K562 (cell line): ENCODE results near the gene TACSTD2. TPM values are rescaled to one million over a fixed set of nuclear protein-coding genes. Genes with fewer than 3 reads are reported as not detected.

Experiments
- ATAC-seq: fragments of 200-7000 bp; cut with Tn5 transposase; 3 replicates; pipeline ENCODE4 v1.9.1; 2020; ENCODE audit warnings: moderate library complexity
- BruUV-seq: library from RNA; stranded (reverse); fragments of 400-500 nt; replicated peaks from 2 replicates; lab custom pipeline; 2021; lab: Mats Ljungman, UMichigan
- CTCF ChIA-PET: fragments of 300-600 bp; formaldehyde crosslinking; extraction: SDS; loops from one replicate; lab custom pipeline; 2021; ENCODE audit warnings: low intra/inter-chr PET ratio; lab: Yijun Ruan, JAX
- POLR2A ChIA-PET: fragments of 300-600, 350-650 bp; sonication (Branson Sonifier 250); formaldehyde crosslinking; extraction: SDS; loops from one replicate; lab custom pipeline; 2021; ENCODE audit warnings: antibody characterized with exemption, inconsistent platforms; lab: Yijun Ruan, JAX
- DNase-seq, 4 experiments: peaks; one replicate each; pipeline versions ENCODE4 v3.0.0 to v3.0.0-alpha.2; 2011 to 2018; ENCODE audit warnings: low spot score in 3 of 4, mixed read lengths in 3 of 4; ENCODE audit errors: extremely low read depth in 1 of 4
- FAIRE-seq: peaks from 2 replicates; lab custom pipeline; 2011; peaks lifted over from hg19 to GRCh38; lab: Jason Lieb, UNC
- H2AFZ ChIP-seq: 2 replicates; pipeline ENCODE4 v1.6.0; 2011; ENCODE audit warnings: low read depth, low read length, control low read depth, inconsistent platforms
- H3K27ac ChIP-seq: fragments of 200-600 bp; 3 replicates; pipeline ENCODE4 v1.8.0; 2011; ENCODE audit warnings: low read depth, mild to moderate bottlenecking, control low read depth, inconsistent platforms, low read length, moderate library complexity, mixed read lengths; ENCODE audit errors: extremely low read depth
- H3K27me3 ChIP-seq, 2 experiments: fragments of 300-600 bp in 1 of 2; 2 replicates in 1 of 2; 3 replicates in 1 of 2; pipeline versions ENCODE4 v1.6.0 to v1.8.0; 2011; ENCODE audit warnings: inconsistent platforms in 2 of 2, low read length in 2 of 2, mild to moderate bottlenecking in 1 of 2, mixed read lengths in 1 of 2, moderate library complexity in 1 of 2; ENCODE audit not compliant: control insufficient read depth in 2 of 2, insufficient read depth in 2 of 2
- H3K36me3 ChIP-seq: fragments of 300-600 bp; 3 replicates; pipeline ENCODE4 v1.8.0; 2011; ENCODE audit warnings: mild to moderate bottlenecking, low read length, inconsistent platforms; ENCODE audit not compliant: control insufficient read depth, insufficient read depth
- H3K4me1 ChIP-seq, 2 experiments: fragments of 200-600 bp in 1 of 2; replicated peaks in 1 of 2; 2 replicates in 1 of 2; 3 replicates in 1 of 2; pipeline versions ENCODE4 v1.5.1 to v1.8.0; 2011; ENCODE audit warnings: inconsistent platforms in 2 of 2, low read length in 2 of 2, mild to moderate bottlenecking in 1 of 2, mixed read lengths in 1 of 2, moderate library complexity in 1 of 2; ENCODE audit not compliant: control insufficient read depth in 2 of 2, insufficient read depth in 2 of 2
- H3K4me2 ChIP-seq: 2 replicates; pipeline ENCODE4 v1.6.1; 2011; ENCODE audit warnings: low read length, control low read depth, inconsistent platforms, mixed read lengths; ENCODE audit not compliant: insufficient read depth
- H3K4me3 ChIP-seq: fragments of 200-600 bp; sonication (generic), shearing (Covaris generic); 2 replicates; pipeline ENCODE4 v1.5.1; 2016; ENCODE audit warnings: control low read depth, inconsistent platforms
- H3K79me2 ChIP-seq: fragments of 200-600 bp; 3 replicates; pipeline ENCODE4 v1.8.0; 2011; ENCODE audit warnings: low read length, inconsistent platforms; ENCODE audit not compliant: control insufficient read depth, insufficient read depth
- H3K9ac ChIP-seq, 2 experiments: 2 replicates each; pipeline versions ENCODE4 v1.6.0 to v1.6.1; 2011; ENCODE audit warnings: low read depth in 2 of 2, low read length in 2 of 2, control low read depth in 1 of 2, inconsistent platforms in 1 of 2, mild to moderate bottlenecking in 1 of 2, mixed read lengths in 1 of 2; ENCODE audit not compliant: insufficient read depth in 1 of 2
- H3K9me1 ChIP-seq: one replicate; pipeline ENCODE4 v1.6.0; 2011; ENCODE audit warnings: inconsistent platforms, mild to moderate bottlenecking, low read length, moderate library complexity; ENCODE audit not compliant: control insufficient read depth, insufficient read depth
- H3K9me3 ChIP-seq: replicated peaks from 2 replicates; pipeline ENCODE4 v1.5.1; 2011; ENCODE audit warnings: low read depth, low read length, inconsistent platforms; ENCODE audit not compliant: control insufficient read depth, insufficient read depth
- H4K20me1 ChIP-seq: replicated peaks from 2 replicates; pipeline ENCODE4 v1.6.1; 2011; ENCODE audit warnings: low read length, inconsistent platforms, mixed read lengths; ENCODE audit not compliant: control insufficient read depth, insufficient read depth
- ATF7 ChIP-seq: fragments of 450-650 bp; IDR thresholded peaks from 2 replicates; pipeline ENCODE4 v1.7.1; 2014; ENCODE audit warnings: mild to moderate bottlenecking, moderate library complexity
- BHLHE40 ChIP-seq: IDR thresholded peaks from 2 replicates; pipeline ENCODE4 v1.6.1; 2011; ENCODE audit warnings: low read length, improper control_type of control experiment
- MEIS2 ChIP-seq: fragments of 450-650 bp; IDR thresholded peaks from 2 replicates; pipeline ENCODE4 v1.6.1; 2014; ENCODE audit warnings: mild to moderate bottlenecking; ENCODE audit not compliant: partially characterized antibody
- PBX2 ChIP-seq, 2 experiments: IDR thresholded peaks in 1 of 2; conservative IDR thresholded peaks in 1 of 2; 2 replicates each; pipeline ENCODE4 v1.6.1; 2016; ENCODE audit warnings: low read depth in 2 of 2, mild to moderate bottlenecking in 1 of 2, missing compliant biosample characterization in 1 of 2, missing genetic modification characterization in 1 of 2, moderate library complexity in 1 of 2
- PKNOX1 ChIP-seq: fragments of 450-650 bp; IDR thresholded peaks from 2 replicates; pipeline ENCODE4 v1.6.1; 2016
- SPI1 ChIP-seq: IDR thresholded peaks from 2 replicates; pipeline ENCODE4 v1.6.1; 2011; ENCODE audit warnings: low read depth, low read length, control low read depth, borderline replicate concordance
- WGBS: fragments of 100-300 bp; shearing (Covaris generic); methylation state at CpG from one replicate; pipeline ENCODE4 v1.1.6; 2016; ENCODE audit warnings: low coverage, mixed read lengths; ENCODE audit not compliant: insufficient coverage; ENCODE audit errors: missing lambda C conversion rate; 5-methylcytosine and 5-hydroxymethylcytosine counted together
- in situ Hi-C: fragments of 300-500 bp; cut with MboI; formaldehyde crosslinking; loops from 4 replicates; pipeline ENCODE4 v1.15.0; 2018; ENCODE audit warnings: inconsistent platforms, mixed read lengths
- intact Hi-C: fragments of 100-400 bp; cut with micrococcal nuclease; formaldehyde crosslinking; loops from 2 replicates; pipeline ENCODE4 v1.14.2; 2022
- polyA plus RNA-seq, 8 experiments: library from polyadenylated mRNA; depleted of rRNA in 4 of 8; stranded (reverse) in 5 of 8; unstranded in 3 of 8; fragments of >200 nt; fragmentation: Nextera tagmentation in 2 of 8; fragmentation: Illumina TruSeq in 1 of 8; extraction: Ambion mirVana in 2 of 8; extraction: Trizol in 1 of 8; gene quantifications; 2 replicates each; pipeline versions ENCODE4 v1.2.1 to v1.2.3, GENCODE V29; 2011 to 2014; ENCODE audit warnings: inconsistent platforms in 1 of 8, missing spikeins in 1 of 8
- total RNA-seq, 7 experiments: library from RNA; depleted of rRNA in 6 of 7; stranded (reverse); fragments of >200 nt in 6 of 7; fragmentation: Illumina TruSeq in 2 of 7; extraction: Trizol in 2 of 7; gene quantifications; 2 replicates each; pipeline versions ENCODE4 v1.2.1 to v1.2.3, GENCODE V29; 2011 to 2021; ENCODE audit warnings: low replicate concordance in 1 of 7

Gene TACSTD2
- total and polyA plus RNA-seq, 9 of the 15 experiments (the other 6 are each of a cell fraction or from before 2014, with no cell fraction given) = 0.04 to 0.31 TPM; not detected in 7

GRCh38 chr1:58621391-58621790 is 44.3 kb upstream of the TACSTD2 start:
- whole genome bisulfite sequencing = 2% methylated on average over 3 of the region's 3 CpGs
- in situ Hi-C loops (no loop called here), intact Hi-C loops (no loop called here)
- H3K79me2 ChIP-seq = no peaks in the 10 kb centered on the region
- TF ChIP-seq SPI1 (peak; percentile 79), ATF7 (no peak)
- ChIA-PET CTCF (no interaction called here), POLR2A (no interaction called here)
- no peak for FAIRE-seq
- DNase-seq = no peak
- H3K9me3 ChIP-seq = no peaks in the 10 kb centered on the region
- H3K27me3 ChIP-seq = peaks cover 3 to 16% of the 10 kb centered on the region in 2 experiments
- no peaks in the 10 kb centered on the region for H3K9me1 ChIP-seq
- H2AFZ ChIP-seq = no peak overlapping the region
- BruUV-seq = no TSS peak
- H3K4me2 ChIP-seq = no peak overlapping the region
- no peaks in the 10 kb centered on the region for H3K36me3 ChIP-seq
- H3K4me3 ChIP-seq = no peak overlapping the region
- H3K9ac ChIP-seq = no peak overlapping the region
- H3K4me1 ChIP-seq = no peaks in the 10 kb centered on the region; a peak in 2 of 5 replicates
- ATAC-seq = no peak
- no peak overlapping the region for H3K27ac ChIP-seq
- no peaks in the 10 kb centered on the region for H4K20me1 ChIP-seq

DNA sequence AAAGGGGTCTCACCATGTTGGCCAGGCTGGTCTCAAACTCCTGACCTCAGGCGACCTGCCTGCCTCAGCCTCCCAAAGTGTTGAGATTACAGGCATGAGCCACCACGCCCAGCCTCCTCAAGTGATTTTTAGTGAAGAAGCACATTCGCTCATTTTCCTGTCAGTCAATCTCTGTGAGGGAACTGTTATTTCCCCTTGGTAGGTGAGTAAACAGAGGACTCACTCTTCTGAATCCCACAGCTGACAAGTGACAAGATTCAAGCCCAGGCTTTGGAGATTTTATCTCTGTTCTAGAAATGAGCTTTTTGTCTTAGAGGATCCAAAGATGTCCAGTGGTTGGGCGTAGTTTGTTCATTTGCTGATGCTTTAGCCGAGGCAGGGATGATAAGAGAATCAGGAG is 43.9 kb upstream of the TACSTD2 start:
- ATAC-seq = no peak; the same call in 2 of the 3 replicates

More for the DNA sequence above, 43.9 kb upstream of the TACSTD2 start:
- ChIA-PET POLR2A (no interaction called here), CTCF (no interaction called here)
- H3K27me3 ChIP-seq = peaks cover 3 to 16% of the 10 kb centered on the region in 2 experiments
- H2AFZ ChIP-seq = no peak overlapping the region
- H4K20me1 ChIP-seq = no peaks in the 10 kb centered on the region
- H3K36me3 ChIP-seq = no peaks in the 10 kb centered on the region
- no peaks in the 10 kb centered on the region for H3K9me3 ChIP-seq
- peak; percentile 6 for FAIRE-seq
- WGBS = 1% methylated on average over 5 of the region's 5 CpGs
- intact Hi-C loops = no loop called here
- no peaks in the 10 kb centered on the region; a peak in 2 of 5 replicates for H3K4me1 ChIP-seq
- no peak overlapping the region for H3K9ac ChIP-seq
- no peaks in the 10 kb centered on the region for H3K79me2 ChIP-seq
- no peak for TF ChIP-seq PBX2 (CRISPR knock-in tag; IDR thresholded peaks at IDR 0.05; ENCODE audit: low read depth)
- TF ChIP-seq PBX2 (tag; conservative IDR thresholded peaks at IDR 0.05; ENCODE audit: low read depth) = peak; percentile 82
- TF ChIP-seq BHLHE40 = no peak
- peak; percentile 58 for TF ChIP-seq MEIS2
- TF ChIP-seq PKNOX1 = peak; percentile 96
- no peaks in the 10 kb centered on the region for H3K9me1 ChIP-seq
- no peak overlapping the region for H3K4me3 ChIP-seq
- BruUV-seq = no TSS peak
- no peak overlapping the region for H3K4me2 ChIP-seq
- peak in 1 of 4 experiments; percentile 11 for DNase-seq
- H3K27ac ChIP-seq = no peak overlapping the region
- in situ Hi-C loops = no loop called here
